Mesendoderm (in vitro differentiated cells): ENCODE data around the gene PIH1D1.
A peak's percentile ranks its signal among the peaks of the same experiment; 100 is the strongest.

Experiments
- DNase-seq: peaks from one replicate; pipeline ENCODE4 v3.0.0; 2013
- H2AK5ac ChIP-seq: 2 replicates; pipeline ENCODE4 v1.6.1; 2013; ENCODE audit warnings: low read length, inconsistent platforms
- H2BK120ac ChIP-seq: 2 replicates; pipeline ENCODE4 v1.6.1; 2013; ENCODE audit warnings: low read depth, mild to moderate bottlenecking, low read length, moderate library complexity, mixed read lengths
- H2BK15ac ChIP-seq: replicated peaks from 2 replicates; pipeline ENCODE4 v1.6.1; 2013; ENCODE audit warnings: low read depth, mild to moderate bottlenecking, moderate library complexity
- H2BK5ac ChIP-seq: 2 replicates; pipeline ENCODE4 v1.6.1; 2013; ENCODE audit warnings: low read length, inconsistent platforms
- H3K18ac ChIP-seq: 2 replicates; pipeline ENCODE4 v1.6.1; 2013; ENCODE audit warnings: mild to moderate bottlenecking, low read length, mixed read lengths
- H3K23ac ChIP-seq: one replicate; pipeline ENCODE4 v1.6.1; 2013; ENCODE audit warnings: low read length
- H3K27ac ChIP-seq: 2 replicates; pipeline ENCODE4 v1.5.1; 2013; ENCODE audit warnings: low read depth, mild to moderate bottlenecking, inconsistent platforms, low read length, moderate library complexity
- H3K27me3 ChIP-seq: 2 replicates; pipeline ENCODE4 v1.6.1; 2013; ENCODE audit warnings: low read length, control low read depth, mild to moderate bottlenecking, inconsistent platforms; ENCODE audit not compliant: insufficient read depth, poor library complexity
- H3K36me3 ChIP-seq: 2 replicates; pipeline ENCODE4 v1.6.1; 2013; ENCODE audit warnings: low read length, inconsistent platforms; ENCODE audit not compliant: control insufficient read depth, insufficient read depth
- H3K4ac ChIP-seq: one replicate; pipeline ENCODE4 v1.6.1; 2013; ENCODE audit warnings: low read depth, mild to moderate bottlenecking, low read length, moderate library complexity
- H3K4me1 ChIP-seq: 2 replicates; pipeline ENCODE4 v1.6.1; 2013; ENCODE audit warnings: low read depth, low read length, inconsistent platforms; ENCODE audit not compliant: control insufficient read depth
- H3K4me2 ChIP-seq: 2 replicates; pipeline ENCODE4 v1.6.1; 2013; ENCODE audit warnings: low read length
- H3K4me3 ChIP-seq: 2 replicates; pipeline ENCODE4 v1.5.1; 2013; ENCODE audit warnings: mild to moderate bottlenecking, low read length
- H3K56ac ChIP-seq: one replicate; pipeline ENCODE4 v1.6.1; 2013; ENCODE audit warnings: low read length
- H3K79me1 ChIP-seq: 2 replicates; pipeline ENCODE4 v1.6.1; 2013; ENCODE audit warnings: low read length, inconsistent platforms
- H3K79me2 ChIP-seq: 2 replicates; pipeline ENCODE4 v1.6.1; 2013; ENCODE audit warnings: mild to moderate bottlenecking, low read length; ENCODE audit not compliant: control insufficient read depth, insufficient read depth
- H3K9ac ChIP-seq: 2 replicates; pipeline ENCODE4 v1.6.1; 2013; ENCODE audit warnings: low read length, inconsistent platforms
- H4K5ac ChIP-seq: one replicate; pipeline ENCODE4 v1.6.1; 2013; ENCODE audit warnings: low read length
- H4K8ac ChIP-seq: one replicate; pipeline ENCODE4 v1.6.1; 2013; ENCODE audit warnings: low read depth, mild to moderate bottlenecking, control low read depth, low read length, moderate library complexity
- WGBS: extraction: QIAGEN DNeasy Blood & Tissue Kit; methylation state at CpG from one replicate; pipeline ENCODE4 v1.1.7; 2013; ENCODE audit warnings: low lambda C conversion rate, missing lambda C conversion rate; ENCODE audit not compliant: insufficient coverage; ENCODE audit errors: extremely low coverage; 5-methylcytosine and 5-hydroxymethylcytosine counted together

The PIH1D1 gene

DNA sequence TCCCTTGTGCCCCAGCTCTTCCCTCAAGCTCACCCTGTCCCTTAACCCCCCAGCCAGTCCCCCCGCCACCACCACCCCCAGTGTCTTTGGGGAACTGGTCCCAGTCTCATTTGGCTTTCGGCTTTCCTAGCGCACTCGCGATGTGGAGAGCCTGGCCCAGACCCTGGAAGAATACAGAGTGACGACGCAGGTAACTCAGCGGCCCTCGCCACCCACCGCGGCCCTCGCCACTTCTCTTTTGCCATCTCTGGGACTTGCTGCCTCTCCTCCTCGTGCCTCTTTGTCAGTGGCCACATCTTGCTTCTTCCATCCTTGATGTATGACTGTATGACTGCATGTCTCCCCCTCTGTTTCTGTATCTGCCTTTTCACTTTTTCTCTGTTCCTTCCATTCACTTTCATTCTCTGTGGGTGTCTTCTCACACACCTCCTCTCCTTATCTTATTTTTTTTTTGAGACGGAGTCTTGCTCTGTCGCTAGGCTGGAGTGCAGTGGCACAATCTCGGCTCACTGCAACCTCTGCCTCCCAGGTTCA lies 44.1 kb downstream of the PIH1D1 start:
- Histone ChIP-seq H3K56ac (no peak overlapping the region), H3K27ac (no peak overlapping the region), H2BK120ac (no peak overlapping the region), H3K23ac (no peak overlapping the region), H3K4ac (no peak overlapping the region), H3K36me3 (no peaks in the 10 kb centered on the region), H2BK15ac (no peak overlapping the region), H4K8ac (no peak overlapping the region), H3K79me2 (no peaks in the 10 kb centered on the region), H3K4me1 (peaks cover 9% of the 10 kb centered on the region), H2AK5ac (no peak overlapping the region), H3K4me2 (no peak overlapping the region), H3K79me1 (no peaks in the 10 kb centered on the region), H3K9ac (no peak overlapping the region), H2BK5ac (no peak overlapping the region), H4K5ac (no peak overlapping the region), H3K4me3 (no peak overlapping the region), H3K27me3 (no peaks in the 10 kb centered on the region), H3K18ac (no peak overlapping the region)
- WGBS, result no CpG with 5 or more reads among the region's 16 CpGs
- no peak for DNase-seq

DNA sequence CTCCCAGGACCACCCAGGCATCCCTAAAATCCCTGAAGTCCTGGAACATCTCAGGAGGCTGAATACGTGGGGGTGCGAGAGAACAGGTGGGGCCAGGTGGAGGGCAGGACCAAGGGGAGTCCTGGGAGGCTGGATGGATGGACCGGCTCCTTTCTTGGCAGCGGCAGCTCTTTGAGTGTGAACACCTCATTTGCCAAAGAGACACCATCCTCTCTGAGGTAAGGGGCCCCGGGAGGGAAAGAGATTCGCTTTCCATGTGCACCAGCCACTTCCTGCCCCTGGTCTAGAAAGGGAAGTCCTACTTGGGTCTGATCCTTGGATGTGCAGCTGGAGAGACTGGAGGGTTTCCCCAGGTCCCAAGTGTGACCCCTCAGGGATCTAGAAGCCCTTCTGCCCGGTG lies 44.5 kb downstream of the PIH1D1 start:
- no peak overlapping the region for H3K18ac ChIP-seq
- H3K56ac ChIP-seq, result no peak overlapping the region
- H4K5ac ChIP-seq, result no peak overlapping the region
- no peak overlapping the region for H4K8ac ChIP-seq
- no peak overlapping the region for H2AK5ac ChIP-seq
- no peak overlapping the region for H2BK5ac ChIP-seq
- no peak overlapping the region for H3K4me2 ChIP-seq
- H2BK120ac ChIP-seq, result no peak overlapping the region
- H3K27ac ChIP-seq, result no peak overlapping the region
- H3K36me3 ChIP-seq, result no peaks in the 10 kb centered on the region
- H3K4me1 ChIP-seq, result peaks cover 9% of the 10 kb centered on the region
- H3K23ac ChIP-seq, result no peak overlapping the region
- no peaks in the 10 kb centered on the region for H3K27me3 ChIP-seq
- no peaks in the 10 kb centered on the region for H3K79me2 ChIP-seq
- H2BK15ac ChIP-seq, result no peak overlapping the region
- no peak for DNase-seq
- H3K9ac ChIP-seq, result no peak overlapping the region
- no peak overlapping the region for H3K4ac ChIP-seq
- H3K79me1 ChIP-seq, result no peaks in the 10 kb centered on the region
- WGBS, result no CpG with 5 or more reads among the region's 7 CpGs
- H3K4me3 ChIP-seq, result no peak overlapping the region

DNA sequence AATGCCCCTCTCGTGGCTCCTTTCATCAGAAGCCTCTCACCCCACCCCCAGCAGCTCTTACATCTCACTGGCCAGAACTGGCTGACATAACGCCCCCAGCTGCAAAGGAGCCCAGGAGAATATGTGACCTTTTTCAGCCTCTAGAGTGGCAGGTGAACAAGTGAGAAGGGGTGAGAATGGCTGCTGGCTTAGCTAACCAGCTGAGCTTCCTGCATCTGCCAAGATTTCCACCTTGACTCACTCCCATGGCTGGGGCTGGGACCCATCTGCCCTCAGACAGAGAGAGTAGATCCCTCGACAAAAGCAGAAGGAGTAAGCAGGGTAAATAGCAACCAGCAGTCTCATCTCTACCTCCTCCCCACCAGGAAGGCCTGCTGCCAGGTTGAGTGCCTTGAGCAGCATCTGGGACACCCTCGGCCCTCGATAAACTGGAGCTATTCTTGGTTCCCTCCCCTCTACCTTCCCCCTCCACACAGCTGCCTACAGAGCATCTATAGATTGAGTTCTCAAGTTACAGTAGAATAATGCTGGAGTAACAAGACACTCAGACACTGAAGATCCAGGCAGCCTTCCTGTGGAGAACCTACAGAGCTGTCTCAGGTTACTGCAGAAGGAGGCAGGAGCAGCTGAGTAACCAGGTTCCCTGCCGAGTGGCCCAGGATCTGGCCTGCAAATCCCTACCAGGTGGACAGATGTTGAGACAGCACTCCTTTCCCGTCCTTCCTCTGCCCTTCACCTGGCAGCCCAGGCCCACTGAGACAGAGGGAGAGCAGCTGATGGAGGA lies 48.0 kb downstream of the PIH1D1 start:
- WGBS, result no CpG with 5 or more reads among the region's 7 CpGs
- peak; percentile 98 for DNase-seq
- Histone ChIP-seq H3K18ac (no peak overlapping the region), H4K5ac (peak overlapping the region; percentile 56), H3K4me2 (no peak overlapping the region), H3K36me3 (no peaks in the 10 kb centered on the region), H3K23ac (peak overlapping the region; percentile 98), H2BK15ac (no peak overlapping the region), H3K4me1 (peaks cover 9% of the 10 kb centered on the region), H3K79me2 (no peaks in the 10 kb centered on the region), H2BK120ac (no peak overlapping the region), H3K4ac (no peak overlapping the region), H2AK5ac (no peak overlapping the region), H3K79me1 (no peaks in the 10 kb centered on the region), H3K27ac (peak overlapping the region; percentile 72), H4K8ac (no peak overlapping the region), H3K27me3 (no peaks in the 10 kb centered on the region), H3K9ac (peak overlapping the region; percentile 43), H3K56ac (peak overlapping the region; percentile 81), H2BK5ac (peak overlapping the region; percentile 95), H3K4me3 (no peak overlapping the region)

DNA sequence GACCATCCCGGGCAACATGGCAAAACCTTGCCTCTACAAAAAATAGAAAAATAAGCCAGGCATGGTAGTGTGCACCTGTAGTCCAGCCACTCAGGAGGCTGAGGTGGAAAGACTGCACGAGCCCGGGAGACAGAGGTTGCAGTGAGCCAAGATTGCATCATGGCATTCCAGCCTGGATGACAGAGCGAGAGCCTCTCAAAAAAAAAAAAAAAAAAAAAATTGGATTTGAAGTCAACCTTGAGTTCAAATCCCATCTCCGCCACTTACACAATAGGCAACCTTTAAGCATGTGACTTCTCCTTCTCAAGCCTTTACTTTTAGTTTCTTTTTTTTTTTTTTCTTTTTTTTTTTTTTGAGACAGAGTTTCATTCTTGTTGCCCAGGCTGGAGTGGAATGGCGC lies 51.6 kb downstream of the PIH1D1 start:
- Histone ChIP-seq H2BK120ac (no peak overlapping the region), H3K9ac (no peak overlapping the region), H3K4me2 (no peak overlapping the region), H2BK15ac (no peak overlapping the region), H3K79me1 (no peaks in the 10 kb centered on the region), H3K4me3 (no peak overlapping the region), H3K56ac (no peak overlapping the region), H4K8ac (no peak overlapping the region), H3K18ac (no peak overlapping the region), H3K4ac (no peak overlapping the region), H3K36me3 (no peaks in the 10 kb centered on the region), H3K27ac (no peak overlapping the region), H3K27me3 (no peaks in the 10 kb centered on the region), H3K79me2 (no peaks in the 10 kb centered on the region), H4K5ac (no peak overlapping the region), H3K23ac (no peak overlapping the region), H2AK5ac (no peak overlapping the region), H3K4me1 (peaks cover 9% of the 10 kb centered on the region), H2BK5ac (no peak overlapping the region)
- no CpG with 5 or more reads among the region's 6 CpGs for WGBS
- DNase-seq, result no peak

DNA sequence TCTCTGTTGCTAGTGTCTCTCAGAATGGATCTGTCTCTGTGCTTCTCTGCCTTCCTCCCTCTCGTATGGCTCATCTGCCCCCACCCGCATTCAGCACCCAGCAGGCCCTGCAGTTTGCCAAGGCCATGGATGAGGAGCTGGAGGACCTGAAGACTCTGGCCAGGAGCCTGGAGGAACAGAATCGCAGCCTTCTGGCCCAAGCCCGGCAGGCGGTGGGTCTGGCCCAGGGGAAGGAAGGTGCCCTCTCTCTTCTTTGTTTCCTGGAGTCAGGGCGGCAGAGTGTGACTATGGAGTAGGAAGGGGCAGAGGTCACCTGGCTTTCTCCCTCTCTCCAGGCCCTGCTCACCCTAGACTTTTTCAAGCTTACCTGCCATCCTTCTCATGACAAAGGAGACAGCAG lies 52.7 kb downstream of the PIH1D1 start:
- H3K23ac ChIP-seq, result no peak overlapping the region
- H3K27ac ChIP-seq, result no peak overlapping the region
- no peak overlapping the region for H2AK5ac ChIP-seq
- H3K79me2 ChIP-seq, result no peaks in the 10 kb centered on the region
- no peak overlapping the region for H3K4me3 ChIP-seq
- H2BK15ac ChIP-seq, result no peak overlapping the region
- no peak overlapping the region for H3K9ac ChIP-seq
- no peak overlapping the region for H2BK120ac ChIP-seq
- H4K8ac ChIP-seq, result no peak overlapping the region
- no peak overlapping the region for H3K4ac ChIP-seq
- no peaks in the 10 kb centered on the region for H3K79me1 ChIP-seq
- DNase-seq, result no peak
- peaks cover 4% of the 10 kb centered on the region for H3K4me1 ChIP-seq
- H3K36me3 ChIP-seq, result no peaks in the 10 kb centered on the region
- no CpG with 5 or more reads among the region's 6 CpGs for WGBS
- H4K5ac ChIP-seq, result no peak overlapping the region
- H3K4me2 ChIP-seq, result no peak overlapping the region
- H2BK5ac ChIP-seq, result no peak overlapping the region
- H3K56ac ChIP-seq, result no peak overlapping the region
- H3K27me3 ChIP-seq, result no peaks in the 10 kb centered on the region
- H3K18ac ChIP-seq, result no peak overlapping the region
